ENCODE data around the gene VWA3A.

- no peak for TF ChIP-seq CTCF (conservative IDR thresholded peaks at IDR 0.05; ENCODE audit: low read length)
- no peak for TF ChIP-seq EZH2phosphoT487 (IDR thresholded peaks at IDR 0.05; ENCODE audit: borderline replicate concordance, low read depth, low read length)
Measured at GRCh38 chr16:22093331-22093730, 990 bp downstream of the VWA3A start.
